Activated T-cell treated with anti-CD3 and anti-CD28 coated beads, Interleukin-2, amount 50 U/mL, for 4 hours (primary cell): ENCODE data around the gene RHBDL3. TPM values are rescaled to one million over a fixed set of nuclear protein-coding genes. Genes with fewer than 3 reads are reported as not detected.

Experiments
- ATAC-seq, 2 donors: fragments of 200-7000 bp; cut with Tn5 transposase; one replicate each; pipeline ENCODE4 v1.10.0; 2021
- DNase-seq: peaks from one replicate; pipeline ENCODE4 v3.0.0-alpha.2; 2020
- H3K27me3 Mint-ChIP-seq: one replicate; pipeline ENCODE4 v1.8.0; 2021; ENCODE audit warnings: low read depth, mixed read lengths
- H3K36me3 Mint-ChIP-seq: one replicate; pipeline ENCODE4 v1.8.0; 2022; ENCODE audit warnings: mixed read lengths; ENCODE audit not compliant: insufficient read depth
- H3K4me1 Mint-ChIP-seq: one replicate; pipeline ENCODE4 v1.8.0; 2021; ENCODE audit warnings: low read depth, mixed read lengths
- H3K4me3 Mint-ChIP-seq: one replicate; pipeline ENCODE4 v1.8.0; 2021; ENCODE audit warnings: mild to moderate bottlenecking, moderate library complexity, mixed read lengths
- H3K9me3 Mint-ChIP-seq: one replicate; pipeline ENCODE4 v1.8.0; 2021; ENCODE audit warnings: mixed read lengths
- total RNA-seq, 3 donors: library from RNA; stranded (reverse); gene quantifications; one replicate each; pipeline ENCODE4 v1.2.1, GENCODE V29; 2021

Gene RHBDL3
- total RNA-seq, 3 donors from 2014 or later, result 0.11 to 0.20 (median 0.16) TPM

DNA sequence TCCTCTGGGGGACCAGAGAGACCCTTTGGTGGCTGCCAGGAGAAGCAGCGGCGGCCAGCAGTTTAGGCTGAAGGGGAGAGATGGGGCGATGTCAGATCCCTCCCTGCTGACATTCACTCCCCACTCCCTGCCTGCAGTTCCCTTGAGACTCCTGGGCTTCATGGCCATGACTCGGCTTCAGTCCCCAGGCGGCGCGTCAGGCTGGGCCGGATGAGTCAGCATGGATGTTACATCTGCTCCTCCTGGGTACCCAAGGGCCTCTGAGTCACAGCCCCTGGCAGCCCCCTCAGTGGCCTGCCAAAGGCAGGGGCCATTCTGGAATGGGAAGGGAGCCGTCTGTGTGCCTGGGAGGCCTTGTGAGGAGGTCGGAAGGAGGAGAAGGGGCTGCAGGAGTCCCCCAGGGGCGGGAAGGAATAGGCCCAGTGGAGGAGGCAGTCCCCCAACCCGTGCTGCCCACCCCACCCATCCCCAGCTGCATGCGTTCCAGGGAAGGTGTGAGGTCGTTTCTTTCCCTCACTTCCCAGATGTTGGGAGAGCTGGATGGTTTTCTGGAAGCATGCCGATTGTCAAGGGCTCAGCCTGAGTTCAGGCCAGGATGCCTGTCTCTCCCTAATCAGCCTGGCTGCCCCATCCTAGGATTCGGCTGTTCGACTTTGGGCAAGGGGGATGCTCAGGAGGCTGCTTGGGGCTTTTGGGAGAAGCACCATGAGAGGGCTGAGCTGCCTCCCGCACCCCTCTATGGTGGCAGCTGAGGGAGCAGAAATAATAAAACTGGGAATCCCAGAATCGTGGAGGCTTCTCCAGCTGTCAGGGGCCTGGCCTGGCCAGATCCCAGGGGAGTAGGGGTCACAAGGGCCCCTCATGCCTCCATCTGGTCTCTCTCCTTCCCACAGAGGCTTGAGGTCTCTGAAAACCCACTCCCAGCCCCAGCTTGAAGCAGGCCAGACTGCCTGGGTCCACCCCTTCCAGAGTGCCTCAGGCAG is 9.7 kb downstream of the RHBDL3 start:
- Mint-ChIP-seq H3K9me3 (no peaks in the 10 kb centered on the region), H3K4me3 (no peak overlapping the region), H3K4me1 (no peaks in the 10 kb centered on the region), H3K36me3 (no peaks in the 10 kb centered on the region), H3K27me3 (peaks cover 29% of the 10 kb centered on the region)
- DNase-seq, result no peak
- ATAC-seq, result no peak

DNA sequence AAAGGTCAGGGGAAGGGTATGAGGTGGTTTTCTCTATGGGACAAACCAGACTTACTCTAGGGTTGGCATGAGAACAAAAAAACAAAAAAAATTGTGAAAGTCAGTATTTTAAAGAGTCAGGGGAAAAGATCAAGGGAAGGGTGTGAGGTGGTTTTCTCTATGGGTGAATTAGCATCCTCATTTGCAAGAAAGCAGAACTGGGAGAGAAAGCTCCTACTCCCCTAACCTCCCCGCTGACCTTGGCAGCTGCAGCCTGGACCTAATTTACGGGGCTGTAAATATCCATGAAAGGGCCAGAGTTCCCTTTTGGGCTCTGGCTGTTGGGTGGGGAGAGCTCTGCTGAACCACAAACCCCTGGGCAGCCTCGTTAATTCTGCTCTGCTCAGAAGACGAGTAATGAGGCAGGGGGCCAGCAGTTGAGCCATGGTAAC is 10.6 kb downstream of the RHBDL3 start:
- H3K36me3 Mint-ChIP-seq, result no peaks in the 10 kb centered on the region
- H3K9me3 Mint-ChIP-seq, result no peaks in the 10 kb centered on the region
- ATAC-seq (no peak), DNase-seq (no peak)
- H3K4me3 Mint-ChIP-seq, result no peak overlapping the region
- peaks cover 24% of the 10 kb centered on the region for H3K27me3 Mint-ChIP-seq
- no peaks in the 10 kb centered on the region for H3K4me1 Mint-ChIP-seq

DNA sequence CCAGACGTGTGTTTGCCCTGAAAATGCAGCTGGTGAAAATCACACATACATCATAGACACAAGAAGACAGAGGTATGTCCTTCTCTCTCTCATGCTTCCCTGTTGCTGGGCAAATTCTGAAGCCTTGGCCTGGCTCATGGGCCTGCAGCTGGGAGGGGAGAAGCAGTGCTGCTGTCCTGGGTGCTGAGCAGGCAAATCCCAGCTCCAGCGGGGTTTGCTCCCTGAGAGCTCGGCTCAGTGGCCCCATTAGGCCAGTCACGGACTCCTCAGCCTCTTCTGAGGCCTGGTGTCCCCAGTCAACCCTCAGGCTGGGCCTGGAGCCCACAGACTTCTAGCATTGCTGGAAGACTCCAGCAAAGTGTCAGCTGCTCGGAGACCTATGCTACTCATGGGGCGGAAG is 11.7 kb downstream of the RHBDL3 start:
- H3K4me1 Mint-ChIP-seq, result no peaks in the 10 kb centered on the region
- no peak for ATAC-seq
- no peaks in the 10 kb centered on the region for H3K9me3 Mint-ChIP-seq

DNA sequence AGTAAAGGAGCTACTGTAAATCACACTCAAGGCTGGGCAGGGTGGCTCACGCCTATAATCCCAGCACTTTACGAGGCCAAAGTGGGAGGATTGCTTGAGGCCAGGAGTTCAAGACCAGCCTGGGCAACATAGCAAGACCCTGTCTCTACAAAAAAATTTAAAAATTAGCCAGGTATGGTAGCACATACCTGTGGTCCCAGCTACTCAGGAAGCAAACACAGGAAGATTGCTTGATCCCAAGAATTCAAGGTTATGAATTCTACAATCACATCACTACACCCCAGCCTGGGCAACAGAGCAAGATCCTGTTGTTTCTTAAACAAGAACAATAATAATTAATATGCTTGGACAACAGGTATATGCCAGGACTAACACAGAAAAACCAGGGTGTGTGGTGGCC is 13.2 kb downstream of the RHBDL3 start:
- ATAC-seq, result no peak
- Mint-ChIP-seq H3K36me3 (no peaks in the 10 kb centered on the region), H3K4me3 (no peak overlapping the region), H3K9me3 (no peaks in the 10 kb centered on the region), H3K27me3 (peaks cover 11% of the 10 kb centered on the region), H3K4me1 (no peaks in the 10 kb centered on the region)
- DNase-seq, result no peak

More for the DNA sequence above, 11.7 kb downstream of the RHBDL3 start:
- no peak for DNase-seq
- Mint-ChIP-seq H3K4me3 (no peak overlapping the region), H3K27me3 (peaks cover 13% of the 10 kb centered on the region), H3K36me3 (no peaks in the 10 kb centered on the region)

DNA sequence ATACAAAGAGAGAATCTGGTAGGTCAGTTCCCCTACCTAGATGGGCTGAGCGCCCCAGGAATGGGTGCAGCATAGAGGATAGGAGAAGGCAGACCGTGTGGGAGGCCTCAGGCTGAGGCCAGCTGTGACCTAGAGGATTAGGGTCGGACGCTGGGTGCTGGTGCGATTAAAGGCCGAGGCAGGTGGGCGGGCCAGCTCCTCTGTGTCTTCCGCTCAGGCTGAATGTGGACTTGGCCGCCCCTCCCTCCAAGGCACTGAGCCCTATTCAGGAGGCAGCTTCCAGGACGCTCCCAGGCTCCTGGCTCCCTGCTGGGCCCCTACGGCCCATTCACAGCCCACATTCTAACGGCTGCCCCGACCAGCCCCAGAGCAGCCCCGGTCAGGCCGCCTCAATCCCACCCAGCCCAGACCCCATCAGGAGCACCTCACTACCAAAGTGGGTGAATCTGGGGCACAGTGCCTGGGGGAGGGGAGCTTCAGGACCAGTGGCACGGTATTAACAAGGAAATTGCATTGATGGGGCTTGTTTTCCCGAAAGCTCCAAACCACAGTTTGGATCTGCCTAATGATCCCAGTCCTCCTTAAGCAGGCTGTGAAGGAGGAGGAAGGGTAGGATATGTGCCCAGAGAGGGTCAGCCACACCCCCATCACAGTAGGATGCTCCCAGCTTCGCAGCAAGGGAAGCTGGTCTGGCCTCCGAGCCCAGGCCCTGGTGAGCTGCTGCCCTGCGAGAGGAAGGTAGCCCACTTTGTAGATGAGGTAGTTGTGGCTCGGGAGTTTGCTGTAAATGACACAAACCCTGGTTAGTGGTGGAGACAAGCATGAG is 14.5 kb downstream of the RHBDL3 start:
- Mint-ChIP-seq H3K9me3 (no peaks in the 10 kb centered on the region), H3K4me3 (no peak overlapping the region), H3K27me3 (peaks cover 9% of the 10 kb centered on the region), H3K4me1 (no peaks in the 10 kb centered on the region), H3K36me3 (no peaks in the 10 kb centered on the region)
- DNase-seq (no peak), ATAC-seq (no peak)

DNA sequence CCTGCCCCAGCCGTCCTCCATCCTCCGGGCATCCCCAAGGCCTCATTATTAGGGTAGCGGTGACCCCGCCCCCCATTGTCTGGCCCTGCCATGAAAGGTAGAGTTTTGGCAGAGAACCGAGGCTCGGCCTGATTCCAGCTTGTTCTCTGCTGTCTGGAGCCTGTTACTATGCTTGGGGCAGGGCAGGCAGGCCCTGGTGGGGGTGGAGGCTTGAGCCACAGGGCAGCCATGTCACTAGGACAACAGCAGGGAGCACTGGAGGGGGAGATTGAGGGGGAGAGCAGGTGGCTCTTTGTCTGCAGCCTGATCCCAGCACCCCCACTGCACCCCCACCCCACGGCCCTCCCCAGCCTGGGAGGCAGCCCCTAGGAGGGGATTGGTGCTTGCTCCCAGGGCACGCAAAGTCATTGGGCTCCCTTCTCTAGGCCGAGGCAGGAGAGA is 15.4 kb downstream of the RHBDL3 start:
- DNase-seq, result no peak
- Mint-ChIP-seq H3K4me1 (no peaks in the 10 kb centered on the region), H3K36me3 (no peaks in the 10 kb centered on the region), H3K9me3 (no peaks in the 10 kb centered on the region), H3K4me3 (no peak overlapping the region), H3K27me3 (peaks cover 6% of the 10 kb centered on the region)
- no peak for ATAC-seq

DNA sequence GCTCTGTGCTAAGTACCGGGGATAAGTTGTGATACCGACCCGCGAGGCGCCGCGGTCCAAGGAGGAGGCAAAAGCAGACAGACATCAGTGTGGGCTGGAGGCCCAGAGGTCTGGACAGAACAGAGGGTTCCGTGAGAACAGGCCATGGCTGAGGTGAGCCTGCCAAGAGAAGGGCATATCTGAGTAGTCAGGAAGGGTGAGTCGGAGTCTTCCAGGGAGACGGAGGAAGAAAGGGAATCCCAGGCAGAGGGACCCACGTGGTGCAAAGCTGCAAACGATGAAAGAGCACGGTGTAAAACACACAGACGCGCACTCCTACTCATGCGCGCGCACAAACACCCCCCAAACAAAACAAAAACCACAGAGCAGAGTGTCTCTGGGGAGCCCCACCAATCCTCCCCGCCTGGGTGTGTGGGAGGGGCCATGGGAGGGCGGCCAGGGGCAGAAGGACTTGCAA is 18.1 kb downstream of the RHBDL3 start:
- DNase-seq, result no peak
- H3K4me3 Mint-ChIP-seq, result no peak overlapping the region
- H3K9me3 Mint-ChIP-seq, result no peaks in the 10 kb centered on the region
- H3K4me1 Mint-ChIP-seq, result no peaks in the 10 kb centered on the region
- H3K27me3 Mint-ChIP-seq, result peaks cover 6% of the 10 kb centered on the region
- ATAC-seq, result peak in 1 of 2 donors; percentile 35
- no peaks in the 10 kb centered on the region for H3K36me3 Mint-ChIP-seq

DNA sequence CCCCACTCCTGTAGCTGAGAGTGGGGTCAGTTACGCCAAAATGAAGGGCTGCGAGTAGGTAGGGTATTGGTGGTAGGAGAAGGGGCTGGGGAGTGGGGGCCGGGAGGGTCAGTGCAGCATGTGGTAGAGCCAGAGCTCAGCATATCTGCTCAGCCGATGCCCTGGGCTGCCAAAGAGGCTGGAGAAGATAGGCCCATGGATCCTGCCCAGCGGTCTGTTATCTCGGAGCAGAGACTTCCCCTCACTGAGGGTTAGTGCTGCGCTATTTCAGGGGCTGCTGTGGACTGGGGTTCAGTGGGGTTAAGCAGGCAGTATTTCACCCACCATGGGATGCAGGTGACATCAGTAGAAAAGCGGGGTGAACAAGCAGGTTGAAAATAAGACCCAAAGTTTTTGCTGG is 19.7 kb downstream of the RHBDL3 start:
- DNase-seq (no peak), ATAC-seq (no peak)
- no peak overlapping the region for H3K4me3 Mint-ChIP-seq
- no peaks in the 10 kb centered on the region for H3K4me1 Mint-ChIP-seq
- peaks cover 6% of the 10 kb centered on the region for H3K27me3 Mint-ChIP-seq
- no peaks in the 10 kb centered on the region for H3K9me3 Mint-ChIP-seq
- H3K36me3 Mint-ChIP-seq, result no peaks in the 10 kb centered on the region

DNA sequence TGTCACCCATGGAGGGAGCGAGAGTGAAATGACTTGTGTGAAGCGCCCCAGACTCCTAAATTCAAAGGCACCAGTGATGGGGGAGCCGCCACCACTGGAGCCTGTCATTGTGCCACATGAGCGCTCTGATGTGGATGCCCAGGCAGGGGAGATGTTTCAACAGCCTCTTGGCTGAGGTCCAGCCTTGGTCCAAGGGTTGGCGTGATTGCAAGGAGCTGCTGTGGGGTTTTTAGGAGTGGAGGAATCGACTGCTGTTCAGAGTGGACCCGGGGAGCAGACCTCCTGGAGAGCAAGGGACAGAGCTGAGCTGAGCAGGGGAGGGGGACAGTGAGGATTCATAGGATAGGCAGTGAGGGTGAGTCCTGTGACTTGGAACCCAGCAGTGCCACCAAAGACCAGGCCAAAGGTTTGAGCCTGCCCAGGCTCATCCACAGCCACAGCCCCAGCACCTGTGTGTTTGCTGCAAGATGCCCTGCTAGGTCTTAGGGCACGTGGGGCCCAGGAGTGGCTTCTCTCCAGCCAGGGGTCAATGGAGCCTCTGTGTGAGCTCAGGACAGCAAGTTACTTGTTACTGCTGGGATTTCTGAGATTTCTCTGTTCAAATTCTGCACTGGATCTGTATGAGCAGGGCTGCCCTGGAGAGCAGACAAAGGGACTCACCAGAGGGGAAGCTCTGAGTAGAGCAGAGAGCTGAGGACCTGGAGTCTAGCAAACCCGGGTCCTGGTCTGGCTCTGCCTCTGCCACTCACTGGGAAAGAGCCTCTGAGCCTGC is 20.3 kb downstream of the RHBDL3 start:
- no peaks in the 10 kb centered on the region for H3K4me1 Mint-ChIP-seq
- DNase-seq, result no peak
- H3K36me3 Mint-ChIP-seq, result no peaks in the 10 kb centered on the region
- H3K4me3 Mint-ChIP-seq, result no peak overlapping the region
- ATAC-seq, result no peak
- no peaks in the 10 kb centered on the region for H3K9me3 Mint-ChIP-seq
- peaks cover 6% of the 10 kb centered on the region for H3K27me3 Mint-ChIP-seq

DNA sequence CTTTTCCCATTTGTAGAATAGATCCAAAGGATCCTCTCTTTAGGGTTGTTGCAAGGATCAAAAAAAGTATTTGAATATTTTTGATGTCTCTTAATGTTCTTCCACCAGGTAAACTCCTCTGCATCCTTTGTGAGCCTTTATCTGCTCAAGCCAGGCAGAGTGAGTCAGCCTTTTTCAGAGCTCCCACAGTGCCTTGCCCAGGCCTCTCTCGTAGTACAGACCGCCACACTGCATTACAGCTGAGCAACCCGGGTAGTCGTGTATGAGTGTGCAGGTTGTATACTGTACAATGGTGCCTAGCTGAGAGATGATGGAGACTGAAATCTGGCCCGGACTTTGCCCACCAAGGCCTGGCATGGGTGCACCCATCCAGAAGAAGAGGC is 20.9 kb downstream of the RHBDL3 start:
- no peak for DNase-seq
- ATAC-seq, result no peak
- Mint-ChIP-seq H3K4me1 (no peaks in the 10 kb centered on the region), H3K36me3 (no peaks in the 10 kb centered on the region), H3K27me3 (peaks cover 6% of the 10 kb centered on the region), H3K9me3 (no peaks in the 10 kb centered on the region), H3K4me3 (no peak overlapping the region)

DNA sequence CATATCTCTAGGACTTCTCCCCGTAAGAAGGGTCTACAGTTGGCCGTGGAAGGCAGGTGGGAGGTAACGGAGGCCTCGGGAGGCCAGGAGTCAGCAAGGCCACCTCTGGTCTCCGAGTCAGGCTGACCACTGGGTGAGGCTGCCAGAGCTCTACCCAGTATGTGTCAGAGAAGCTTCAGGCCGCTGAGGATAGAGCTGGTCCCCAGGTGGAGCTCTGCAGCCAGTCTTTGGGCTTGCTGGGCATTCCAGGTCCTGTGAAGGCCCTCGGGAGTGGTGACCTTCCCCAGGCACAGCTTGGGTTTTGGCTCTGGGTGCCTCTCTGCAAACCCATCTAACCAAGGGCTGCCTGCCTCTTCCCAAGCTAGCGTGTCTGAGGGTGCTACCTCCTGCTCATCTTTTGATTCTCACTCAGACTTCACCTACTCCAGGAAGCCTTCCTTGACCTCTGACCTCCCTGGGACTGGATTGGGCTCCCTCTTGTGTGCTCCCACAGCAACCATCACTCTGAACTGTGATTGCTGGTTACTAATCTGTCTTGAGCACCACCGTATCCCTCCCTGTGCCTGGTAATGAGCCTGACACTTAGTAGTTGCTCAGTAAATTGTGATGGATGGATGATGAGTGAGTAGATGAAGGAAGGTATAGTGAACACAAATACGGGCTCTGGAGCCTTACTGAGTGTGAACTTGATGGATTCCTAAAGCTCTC is 22.3 kb downstream of the RHBDL3 start:
- no peak for DNase-seq
- H3K9me3 Mint-ChIP-seq, result no peaks in the 10 kb centered on the region
- H3K27me3 Mint-ChIP-seq, result peaks cover 6% of the 10 kb centered on the region
- H3K36me3 Mint-ChIP-seq, result no peaks in the 10 kb centered on the region
- no peak overlapping the region for H3K4me3 Mint-ChIP-seq
- no peaks in the 10 kb centered on the region for H3K4me1 Mint-ChIP-seq
- ATAC-seq, result no peak

DNA sequence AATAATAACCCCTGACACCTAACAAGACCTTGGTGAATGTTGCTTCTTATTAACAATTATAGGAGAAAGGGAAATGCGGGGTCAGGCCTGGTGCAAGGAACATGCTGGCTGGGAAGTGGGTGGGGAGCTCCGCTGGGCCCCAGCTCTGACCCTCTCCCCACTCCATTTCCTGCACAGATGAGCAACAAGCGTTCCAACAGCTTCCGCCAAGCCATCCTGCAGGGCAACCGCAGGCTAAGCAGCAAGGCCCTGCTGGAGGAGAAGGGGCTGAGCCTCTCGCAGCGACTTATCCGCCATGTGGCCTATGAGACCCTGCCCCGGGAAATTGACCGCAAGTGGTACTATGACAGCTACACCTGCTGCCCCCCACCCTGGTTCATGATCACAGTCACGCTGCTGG is 23.0 kb downstream of the RHBDL3 start:
- Mint-ChIP-seq H3K4me3 (no peak overlapping the region), H3K36me3 (no peaks in the 10 kb centered on the region), H3K27me3 (peaks cover 5% of the 10 kb centered on the region), H3K4me1 (no peaks in the 10 kb centered on the region), H3K9me3 (no peaks in the 10 kb centered on the region)
- DNase-seq (no peak), ATAC-seq (no peak)

DNA sequence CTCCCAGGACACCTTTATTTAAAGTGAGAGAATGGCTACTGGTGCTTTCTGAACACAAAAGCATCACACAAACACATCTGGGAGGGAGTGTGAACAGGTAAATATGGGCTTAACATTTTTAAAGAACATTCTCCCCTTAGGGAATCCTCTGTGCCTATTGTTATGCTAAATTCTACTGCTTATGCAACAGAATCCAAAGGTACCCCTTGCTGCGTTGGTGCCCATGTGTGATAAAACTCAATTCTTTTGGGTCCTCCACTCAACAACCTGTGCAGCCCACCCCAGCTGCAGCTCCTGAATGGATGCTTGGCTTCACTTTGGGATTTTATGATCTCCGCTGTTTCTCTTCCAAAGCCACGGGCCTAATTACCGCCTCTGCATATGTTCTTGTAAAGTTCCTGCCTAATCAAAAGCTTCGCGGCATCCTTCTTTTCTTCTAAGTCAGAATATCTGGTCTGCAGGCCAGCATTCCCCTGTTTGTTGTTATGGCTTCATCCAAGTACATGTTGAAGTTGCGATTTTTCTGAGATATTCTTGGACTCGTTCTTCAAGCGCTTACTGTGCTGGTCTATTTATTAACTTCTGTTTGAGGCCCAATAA is 23.9 kb downstream of the RHBDL3 start:
- ATAC-seq (no peak), DNase-seq (no peak)
- no peaks in the 10 kb centered on the region for H3K27me3 Mint-ChIP-seq
- H3K9me3 Mint-ChIP-seq, result no peaks in the 10 kb centered on the region
- no peak overlapping the region for H3K4me3 Mint-ChIP-seq
- H3K4me1 Mint-ChIP-seq, result no peaks in the 10 kb centered on the region
- no peaks in the 10 kb centered on the region for H3K36me3 Mint-ChIP-seq
